Skin of body (tissue), 1 donor: ENCODE measurements around the gene TPGS1. TPM values are rescaled to one million over a fixed set of nuclear protein-coding genes. Genes with fewer than 3 reads are reported as not detected.

Experiments used
- total RNA-seq: library from RNA; depleted of rRNA; stranded (reverse); fragments of >200 nt; gene quantifications from one replicate; pipeline ENCODE4 v1.2.3, GENCODE V29; 2014

Gene TPGS1
- total RNA-seq, 1 donor from 2014 or later, result 10.6 TPM

Other genes starting within 250 kb of the TPGS1 start
- 5.1 TPM for gene PLPP2, start 216.1 kb upstream of the TPGS1 start, total RNA-seq
- 12.2 TPM for gene MIER2, start 162.7 kb upstream of the TPGS1 start, total RNA-seq
- 0.49 TPM for gene C2CD4C, start 98.3 kb upstream of the TPGS1 start, total RNA-seq
- gene SHC2, start 46.5 kb upstream of the TPGS1 start, total RNA-seq, result 7.1 TPM
- gene MADCAM1, start 11.0 kb upstream of the TPGS1 start, total RNA-seq, result 0.99 TPM
- 44.1 TPM for gene CDC34, start 24.3 kb downstream of the TPGS1 start, total RNA-seq
- gene GZMM, start 36.6 kb downstream of the TPGS1 start, total RNA-seq, result 0.30 TPM
- gene BSG, start 65.1 kb downstream of the TPGS1 start, total RNA-seq, result 157 TPM
- 0.59 TPM for gene HCN2, start 82.4 kb downstream of the TPGS1 start, total RNA-seq
- 15.6 TPM for gene POLRMT, start 126.0 kb downstream of the TPGS1 start, total RNA-seq
- 1.4 TPM for gene FGF22, start 132.4 kb downstream of the TPGS1 start, total RNA-seq
- 17.5 TPM for gene RNF126, start 155.7 kb downstream of the TPGS1 start, total RNA-seq
- 21.0 TPM for gene FSTL3, start 168.9 kb downstream of the TPGS1 start, total RNA-seq
- gene PRSS57, start 188.0 kb downstream of the TPGS1 start, total RNA-seq, result 0.69 TPM
- gene PALM, start 201.4 kb downstream of the TPGS1 start, total RNA-seq, result 25.4 TPM
- 1.2 TPM for gene MISP, start 243.6 kb downstream of the TPGS1 start, total RNA-seq